HG02798 (cell line): ENCODE results near the gene ZNF652.

Experiments used
- ATAC-seq: cut with Tn5 transposase; IDR thresholded peaks from one replicate; pipeline ENCODE4 v1.9.1; 2021; ENCODE audit warnings: mild to moderate bottlenecking; ENCODE audit not compliant: unreplicated experiment, poor library complexity

The ZNF652 gene

DNA sequence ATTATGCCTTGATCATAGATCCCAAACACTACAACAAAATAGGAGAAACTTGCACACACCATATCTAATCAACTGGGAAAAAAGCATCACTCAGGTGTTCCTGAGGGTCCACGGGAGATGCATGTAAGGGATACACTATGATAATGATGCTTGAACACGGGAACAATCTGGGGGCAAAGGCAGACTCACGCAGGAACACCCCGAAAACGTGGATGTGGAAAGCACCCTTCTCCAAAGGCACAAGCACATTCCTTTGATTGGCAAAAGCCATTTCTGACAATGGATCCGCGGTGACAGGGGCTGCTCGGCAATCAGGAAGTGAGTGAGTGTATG lies 1.3 kb downstream of the ZNF652 start:
- ATAC-seq = no peak

DNA sequence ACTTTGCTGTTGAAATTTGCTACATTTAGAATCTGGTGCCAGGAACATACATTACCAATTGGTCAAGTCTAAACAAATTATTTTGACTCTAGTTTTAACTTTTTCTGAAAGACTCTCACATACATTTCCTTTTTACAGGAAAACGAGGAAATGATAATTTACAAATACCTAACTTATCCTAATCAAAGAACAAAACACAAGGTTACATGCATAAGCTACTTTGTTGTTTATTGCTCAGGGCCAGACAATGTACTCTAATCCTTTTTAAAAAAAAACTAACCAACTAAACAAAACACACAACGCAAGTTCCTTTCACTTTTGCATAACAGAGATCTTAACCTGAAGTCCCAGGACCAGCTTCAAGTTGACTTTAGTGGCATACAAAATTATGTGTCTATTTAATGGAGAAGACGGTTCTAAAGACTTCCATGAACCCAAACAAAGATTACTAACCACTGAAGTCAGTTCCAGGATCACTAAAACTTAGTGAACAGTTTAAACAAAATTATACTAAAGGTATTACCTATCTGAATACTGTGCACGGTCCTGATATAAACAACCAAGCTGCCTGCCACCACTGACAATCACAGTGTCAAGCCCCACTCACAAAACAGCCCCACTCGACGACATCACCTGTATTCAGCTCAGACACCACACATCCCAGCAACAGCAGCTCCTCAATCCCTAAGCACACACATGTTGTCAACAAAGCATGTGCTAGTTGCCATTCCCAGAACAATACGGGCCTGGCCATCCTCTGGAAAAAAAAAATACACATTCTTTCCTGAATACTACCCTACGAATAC lies 1.9 kb downstream of the ZNF652 start:
- no peak for ATAC-seq

DNA sequence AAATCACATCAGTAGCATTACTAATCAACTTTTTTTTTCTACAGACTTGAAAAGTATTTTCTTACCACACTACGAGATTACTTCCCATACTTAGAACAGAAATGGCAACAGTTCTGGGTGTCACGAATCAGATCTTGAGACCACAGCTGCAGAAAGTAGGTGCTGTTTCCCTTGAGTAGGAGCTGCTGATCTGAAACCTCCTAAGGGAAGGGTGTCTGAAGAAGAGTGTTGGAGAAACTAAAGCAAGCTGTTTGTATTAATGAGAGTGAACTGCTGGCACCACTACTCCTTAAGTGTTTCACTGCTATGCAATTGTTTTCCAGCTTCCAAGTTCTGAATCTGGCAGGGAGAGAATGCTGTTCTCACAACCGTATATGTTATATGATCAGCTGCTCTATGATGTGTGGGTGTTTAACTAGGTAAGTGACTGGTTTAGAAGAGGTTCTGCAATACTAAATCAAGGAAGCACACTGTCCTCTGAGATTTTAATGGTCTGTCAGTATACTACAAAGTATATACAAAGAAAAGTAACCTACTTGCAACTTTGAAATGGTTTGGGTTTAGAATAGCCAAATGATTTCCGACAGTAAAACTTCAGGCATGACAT lies 3.3 kb downstream of the ZNF652 start:
- no peak for ATAC-seq

DNA sequence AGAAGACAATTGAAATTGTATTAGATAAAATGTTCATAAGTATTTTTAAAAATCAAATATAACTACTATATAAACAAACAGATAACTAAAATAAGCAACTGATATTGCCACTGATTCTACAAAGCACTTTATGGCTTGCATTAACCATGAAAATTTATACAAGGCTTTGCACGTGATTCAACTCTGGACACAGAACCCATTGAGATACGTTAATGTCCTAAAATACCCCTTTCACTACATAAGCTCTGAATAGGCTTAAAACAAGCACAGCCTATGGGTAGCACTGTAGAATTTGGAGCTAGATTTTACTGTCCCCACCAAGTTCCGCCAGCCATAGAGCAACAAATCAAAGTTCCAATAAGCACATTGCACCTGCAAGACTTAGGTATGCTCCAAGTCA lies 4.5 kb downstream of the ZNF652 start:
- ATAC-seq = no peak

DNA sequence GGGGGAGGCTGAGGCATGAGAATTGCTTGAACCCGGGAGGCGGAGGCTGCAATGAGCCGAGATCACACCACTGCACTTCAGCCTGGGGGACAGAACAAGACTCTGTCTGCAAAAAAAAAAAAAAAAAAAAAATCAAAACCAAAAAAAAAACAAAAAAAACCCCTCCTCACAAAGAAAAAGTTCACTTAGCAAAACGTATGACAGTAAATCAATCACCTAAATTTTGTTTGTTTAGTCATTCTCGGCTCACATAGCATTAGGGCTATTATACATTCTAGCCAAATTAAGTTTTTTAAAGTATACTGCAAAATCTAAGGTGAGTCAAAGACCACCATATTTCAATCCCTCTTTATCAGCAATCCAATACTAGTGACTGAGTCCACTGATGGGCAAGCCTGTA lies 5.7 kb downstream of the ZNF652 start:
- no peak for ATAC-seq

DNA sequence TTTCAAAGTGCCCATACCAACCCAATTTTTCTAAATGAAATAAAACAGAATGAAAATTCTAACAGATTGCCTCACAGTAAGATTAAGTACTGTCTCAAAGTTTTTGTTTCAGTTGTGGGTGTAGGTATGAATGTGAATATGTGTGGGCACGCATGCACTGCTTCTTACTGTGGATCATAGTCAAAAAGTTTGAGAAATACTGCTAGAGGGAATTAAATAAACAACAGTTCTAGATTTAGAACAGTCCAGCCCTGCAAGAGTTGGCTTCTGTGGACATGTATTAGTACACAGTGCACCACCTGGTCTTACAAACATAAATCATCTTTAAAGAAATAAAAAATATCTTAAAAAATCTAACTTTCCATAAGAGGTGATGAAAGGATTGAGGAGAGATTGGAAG lies 8.4 kb downstream of the ZNF652 start:
- ATAC-seq = no peak

DNA sequence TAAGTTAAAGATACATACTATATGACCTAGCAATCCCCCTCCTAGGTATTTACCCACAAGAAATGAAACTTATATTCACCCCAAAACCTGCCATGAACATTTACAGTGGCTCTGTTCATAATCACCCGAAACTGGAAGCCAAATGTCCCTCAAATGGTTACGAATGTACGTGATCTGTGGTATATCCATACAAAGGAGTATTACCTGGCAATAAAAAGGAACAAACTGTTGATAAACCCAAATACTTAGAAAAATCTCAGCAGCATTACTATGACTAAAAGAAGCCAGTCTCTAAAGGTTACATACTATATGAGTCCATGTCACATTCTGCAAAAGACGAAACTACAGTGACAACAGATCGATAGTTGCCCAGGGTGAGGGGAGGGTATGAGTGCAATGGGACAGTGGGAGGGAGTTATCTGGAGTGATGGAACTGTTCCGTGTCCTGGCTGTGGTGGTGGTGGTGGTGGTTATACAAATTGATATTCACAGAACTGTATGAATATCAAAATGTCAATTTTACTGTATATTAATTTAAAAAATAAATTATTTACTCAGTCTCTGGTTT lies 9.4 kb downstream of the ZNF652 start:
- ATAC-seq = no peak

DNA sequence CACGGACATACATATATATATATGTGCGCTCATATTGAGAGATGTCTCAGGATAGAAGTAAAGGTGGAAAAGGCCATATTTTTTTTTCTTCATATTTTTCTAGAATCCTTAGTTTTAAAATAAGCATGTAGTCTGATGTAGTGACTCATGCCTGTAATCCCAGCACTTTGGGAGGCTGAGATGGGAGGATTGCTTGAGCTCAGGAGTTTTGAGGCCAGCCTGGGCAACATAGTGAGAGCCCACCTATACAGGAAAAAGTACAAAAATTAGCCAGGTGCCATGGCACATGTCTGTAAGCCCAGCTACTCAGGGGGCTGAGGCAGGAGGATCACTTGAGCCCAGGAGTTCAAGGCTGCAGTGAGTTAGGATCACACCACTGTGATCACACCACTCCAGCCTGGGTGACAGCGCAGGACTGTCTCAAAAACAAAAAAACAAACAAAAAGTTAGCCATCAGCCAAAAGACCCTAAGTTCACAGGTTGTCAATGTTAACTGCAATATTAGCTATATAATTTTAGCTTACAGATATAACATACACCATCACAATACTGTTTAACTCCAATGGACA lies 10.4 kb downstream of the ZNF652 start:
- ATAC-seq = no peak

DNA sequence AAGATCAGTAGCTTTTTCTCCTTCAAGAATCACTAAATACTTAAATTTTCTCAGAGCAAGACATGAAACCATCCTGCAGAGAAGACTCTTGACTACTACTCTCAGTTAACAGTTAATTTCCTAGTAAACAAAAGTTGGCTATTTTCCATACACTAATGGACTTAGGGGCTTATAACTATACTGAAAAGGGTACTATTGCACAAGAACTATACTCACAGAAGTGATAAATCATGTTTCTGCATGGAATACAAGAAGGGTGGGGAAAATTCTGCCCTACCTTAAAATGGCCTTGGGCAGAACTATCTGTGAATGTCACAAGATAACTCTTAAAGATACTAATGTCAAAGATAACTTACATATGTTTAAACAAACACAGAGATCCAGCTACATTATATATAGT lies 12.5 kb downstream of the ZNF652 start:
- ATAC-seq = no peak

DNA sequence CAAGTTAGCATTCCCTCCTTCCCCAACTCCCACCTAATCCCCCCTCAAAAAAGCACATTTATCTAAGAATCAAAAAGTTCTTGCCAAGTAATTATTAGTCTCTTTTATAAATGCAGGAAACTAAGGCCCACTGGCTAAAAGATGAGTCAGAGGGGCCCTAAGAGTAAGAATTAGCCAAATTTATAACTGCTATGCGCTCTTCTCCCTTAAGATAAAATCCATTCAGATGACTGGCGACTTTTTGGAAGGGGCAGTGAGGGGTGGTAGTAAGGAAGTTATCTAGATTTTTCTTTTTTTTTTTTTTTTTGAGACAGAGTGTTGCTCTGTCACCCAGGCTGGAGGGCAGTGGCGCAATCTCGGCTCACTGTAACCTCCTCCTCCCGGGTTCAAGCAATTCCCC lies 17.1 kb downstream of the ZNF652 start:
- ATAC-seq = no peak

DNA sequence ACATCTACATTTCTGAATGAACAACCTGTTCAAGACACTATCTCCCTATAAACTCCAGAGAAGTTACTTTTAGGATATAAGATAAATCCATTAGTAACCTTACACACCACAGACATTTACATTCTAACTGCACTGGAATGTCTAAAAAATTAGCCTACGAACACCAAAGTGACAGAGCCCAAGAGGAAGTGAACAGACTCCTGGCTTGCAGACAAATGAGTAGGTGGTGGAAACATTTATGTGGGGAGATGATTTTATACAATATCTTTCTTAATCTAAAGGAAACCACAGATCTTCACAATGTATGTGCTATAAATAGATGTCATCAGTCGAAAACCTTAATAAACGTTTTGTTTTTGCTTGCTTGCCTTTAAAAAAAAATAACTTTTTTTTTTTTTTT lies 18.8 kb downstream of the ZNF652 start:
- no peak for ATAC-seq

DNA sequence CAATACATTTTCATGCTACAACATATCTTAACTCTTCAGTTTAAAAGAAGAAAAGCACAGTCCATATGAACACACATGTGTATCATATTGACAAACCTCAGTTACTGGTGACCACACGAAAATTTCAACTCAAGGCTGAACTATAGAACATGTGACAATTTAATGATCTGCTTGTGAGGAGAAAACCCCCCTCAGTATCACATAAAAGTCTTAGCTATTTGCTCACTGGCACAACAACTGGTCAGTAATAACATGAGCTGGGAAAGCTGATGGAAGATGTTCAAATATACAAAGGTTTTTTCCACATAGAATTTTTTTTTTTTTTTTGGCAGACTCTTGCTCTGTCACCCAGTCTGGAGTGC lies 19.5 kb downstream of the ZNF652 start:
- peak; percentile 31 for ATAC-seq

DNA sequence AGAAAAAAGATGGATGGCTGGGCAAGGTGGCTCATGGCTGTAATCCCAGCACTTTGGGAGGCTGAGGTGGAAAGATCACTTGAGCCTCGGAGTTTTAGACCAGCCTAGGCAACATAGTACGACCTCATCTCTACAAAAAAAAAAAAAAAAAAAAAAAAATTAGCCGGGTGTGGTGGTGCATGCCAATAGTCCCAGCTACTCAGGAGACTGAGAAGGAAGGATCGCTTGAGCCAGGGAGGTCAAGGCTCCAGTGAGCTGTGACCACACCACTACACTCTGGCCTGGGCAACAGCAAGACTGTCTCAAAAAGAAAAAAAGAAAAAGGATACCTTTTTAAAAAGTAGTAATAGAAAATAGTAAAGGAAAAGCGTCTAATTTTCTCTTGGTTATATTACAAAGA lies 20.7 kb downstream of the ZNF652 start:
- ATAC-seq = no peak

DNA sequence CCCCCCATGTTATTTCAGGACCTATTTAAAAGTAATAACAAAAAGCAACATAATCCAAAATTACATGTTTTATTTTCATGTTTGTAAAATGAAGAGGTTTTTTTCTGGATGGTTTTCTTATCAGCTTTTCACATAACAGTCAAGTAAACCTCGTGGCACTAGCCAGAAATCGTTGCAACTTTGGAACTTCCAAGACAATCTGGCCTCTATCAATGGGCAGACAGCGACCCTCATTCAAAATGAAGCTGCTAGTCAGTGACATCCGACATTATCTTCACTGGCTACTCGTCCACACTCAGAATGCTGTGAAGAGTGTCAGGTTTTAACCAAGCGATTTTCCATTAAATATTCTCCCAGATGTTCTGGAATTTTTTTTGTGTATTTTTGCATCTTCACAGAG lies 22.7 kb downstream of the ZNF652 start:
- no peak for ATAC-seq

DNA sequence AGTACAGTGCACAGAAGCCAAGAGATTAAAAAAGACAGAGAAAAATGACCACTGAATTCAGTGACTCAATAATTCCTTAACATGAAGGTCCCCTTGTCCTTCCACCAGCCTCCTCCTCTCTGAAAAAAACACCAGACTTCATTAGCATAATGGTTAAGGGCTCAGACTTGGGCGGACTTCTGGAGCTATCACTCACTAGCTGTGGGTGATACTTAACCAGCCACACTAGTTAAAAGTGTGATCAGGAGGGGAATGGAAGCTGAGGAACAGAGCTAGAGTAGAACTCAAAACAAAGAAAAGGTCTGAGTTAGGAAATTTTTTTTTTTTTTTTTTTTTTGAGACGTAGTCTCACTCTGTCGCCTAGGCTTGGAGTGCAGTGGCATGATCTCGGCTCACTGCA lies 23.2 kb downstream of the ZNF652 start:
- no peak for ATAC-seq

DNA sequence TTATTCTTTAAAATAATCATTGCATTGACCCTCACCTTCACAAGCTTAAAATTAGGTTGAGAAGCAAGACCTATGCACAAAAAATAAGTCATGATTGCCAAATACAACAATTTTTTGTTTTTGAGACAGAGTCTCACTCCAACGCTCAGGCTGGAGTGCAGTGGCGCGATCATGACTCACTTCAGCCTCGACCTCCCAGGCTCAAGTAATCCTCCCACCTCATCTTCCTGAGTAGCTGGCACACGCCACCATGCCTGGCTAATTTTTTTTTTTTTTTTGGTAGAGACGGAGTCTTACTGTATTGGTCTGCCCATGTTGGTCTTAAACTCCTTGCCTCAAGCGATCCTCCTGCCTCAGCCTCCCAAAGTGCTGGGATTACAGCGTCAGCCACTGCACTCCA lies 24.2 kb downstream of the ZNF652 start:
- ATAC-seq = no peak

DNA sequence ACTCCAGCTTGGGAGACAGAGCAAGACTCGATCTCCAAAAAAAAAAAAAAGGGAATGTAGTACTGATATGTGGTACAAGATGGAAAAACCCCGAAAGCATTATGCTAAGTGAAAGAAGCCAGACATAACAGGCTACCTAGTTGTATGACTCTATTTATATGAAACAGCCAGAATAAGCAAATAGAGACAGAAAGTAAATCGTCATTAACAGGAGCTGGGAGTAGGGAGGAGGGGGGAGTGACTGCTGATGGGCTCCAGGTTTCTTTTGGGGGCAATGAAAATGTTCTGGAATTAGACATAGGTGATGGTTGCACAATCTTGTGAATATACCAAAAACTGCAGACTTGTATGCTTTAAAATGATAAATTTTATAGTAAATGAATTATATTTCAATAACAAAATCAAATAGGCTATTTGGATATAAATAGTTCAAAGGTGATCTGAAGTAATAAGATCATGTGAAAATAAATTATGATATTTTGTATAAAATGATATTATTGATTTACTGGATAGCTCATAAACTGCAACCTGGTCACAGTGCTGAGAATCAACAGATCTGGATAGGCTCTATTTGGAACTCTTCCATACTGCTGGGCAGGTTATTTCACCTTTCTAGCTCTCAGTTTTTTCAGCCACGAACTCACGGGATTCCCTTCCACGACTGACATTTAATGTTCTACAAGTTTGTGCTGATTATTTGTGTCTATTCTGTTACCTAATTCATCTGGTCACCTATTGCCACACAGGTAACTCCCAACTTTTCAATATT lies 27.1 kb downstream of the ZNF652 start:
- ATAC-seq = no peak

DNA sequence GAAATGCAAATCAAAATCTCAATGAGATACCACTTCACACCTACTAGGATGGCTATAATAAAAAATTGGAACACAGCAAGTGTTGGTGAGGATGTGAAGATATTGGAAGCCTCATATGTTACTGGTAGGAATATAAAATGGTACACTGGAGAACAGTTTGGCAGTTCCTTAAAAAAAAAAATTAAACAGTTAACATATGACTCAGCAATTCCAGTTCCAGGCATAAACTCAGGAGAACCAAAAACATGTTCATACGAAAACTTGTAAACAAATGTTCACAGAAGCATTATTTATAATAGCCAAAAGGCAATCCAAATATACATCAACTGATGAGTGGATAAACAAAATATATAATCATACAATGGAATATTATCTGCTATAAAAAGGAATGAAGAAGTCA lies 28.2 kb downstream of the ZNF652 start:
- ATAC-seq = no peak

DNA sequence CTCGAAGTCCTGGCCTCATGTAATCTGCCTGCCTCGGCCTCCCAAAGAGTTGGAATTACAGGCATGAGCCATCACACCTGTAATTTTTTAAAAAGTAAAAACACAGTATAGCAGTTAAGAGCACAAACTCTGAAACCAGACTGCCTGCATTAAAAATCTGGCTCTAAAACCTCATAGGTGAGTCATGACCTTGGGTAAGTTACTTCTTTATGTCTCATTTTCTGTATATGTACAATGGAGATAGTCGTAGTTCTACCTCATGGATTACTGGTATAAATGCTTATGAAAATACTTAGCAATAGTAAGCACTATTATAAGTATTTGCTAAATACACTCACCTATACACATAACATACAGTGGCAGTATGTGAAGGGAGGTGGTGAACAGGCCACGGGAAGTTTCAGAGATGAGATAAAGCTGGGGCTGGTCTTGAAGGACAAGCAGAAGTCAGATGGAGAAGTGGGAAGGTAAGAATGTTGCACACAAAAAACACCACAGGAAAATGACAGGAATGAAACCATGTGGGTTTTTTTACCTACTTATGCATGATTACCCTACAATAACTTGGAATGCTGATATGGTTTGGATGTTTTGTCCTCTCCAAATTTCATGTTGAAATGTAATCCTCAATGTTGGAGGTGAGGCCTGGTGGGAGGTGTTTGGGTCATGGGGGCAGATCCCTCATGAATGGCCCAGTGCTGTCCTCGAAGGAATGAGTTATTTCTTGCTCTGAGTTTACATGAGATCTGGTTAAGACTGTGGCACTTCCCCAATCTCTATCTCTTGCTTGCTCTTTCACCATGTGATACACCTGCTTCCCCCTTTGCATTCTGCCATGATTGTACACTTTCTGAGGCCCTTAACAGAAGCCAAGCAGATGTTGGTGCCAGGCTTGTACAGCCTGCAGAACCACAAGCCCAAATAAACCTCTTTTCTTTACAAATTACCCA lies 33.9 kb downstream of the ZNF652 start:
- ATAC-seq = no peak

DNA sequence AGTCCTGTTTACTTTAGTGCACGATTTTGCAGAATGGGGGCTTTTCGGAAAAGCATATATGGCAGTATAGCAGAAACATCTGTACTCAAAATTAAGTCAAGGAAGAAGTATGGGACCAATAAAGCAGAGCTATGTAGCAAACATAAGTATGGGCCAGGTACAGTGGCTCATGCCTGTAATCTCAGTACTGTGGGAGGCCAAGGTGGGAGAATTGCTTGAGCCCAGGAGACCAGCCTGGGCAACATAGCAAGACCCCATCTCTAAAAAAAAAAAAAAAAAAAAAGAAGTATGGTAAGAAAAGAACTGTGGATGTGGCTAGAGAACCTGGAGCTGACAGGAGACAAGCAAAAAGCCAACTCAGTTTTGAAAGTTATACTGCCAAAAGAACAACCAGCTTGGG lies 36.1 kb downstream of the ZNF652 start:
- no peak for ATAC-seq
